HepG2 (cell line): ENCODE measurements around the gene ZDHHC19. TPM values are rescaled to one million over a fixed set of nuclear protein-coding genes. Genes with fewer than 3 reads are reported as not detected.
A peak's percentile ranks its signal among the peaks of the same experiment; 100 is the strongest.

Experiments used
- ATAD3A ChIP-seq: sonication (generic); formaldehyde crosslinking; IDR thresholded peaks from 2 replicates; pipeline ENCODE4 v1.4.0; 2020; ENCODE audit warnings: missing genetic modification reagents
- ELF1 ChIP-seq: sonication (generic); formaldehyde crosslinking; IDR thresholded peaks from 2 replicates; pipeline ENCODE4 v1.4.0; 2020; ENCODE audit warnings: missing genetic modification reagents
- FIP1L1 ChIP-seq: fragments of 200-400 bp; formaldehyde crosslinking; IDR thresholded peaks from 2 replicates; pipeline ENCODE4 v1.6.1; 2018; ENCODE audit warnings: low read depth, mild to moderate bottlenecking, low read length, moderate library complexity, borderline replicate concordance; ENCODE audit not compliant: insufficient read depth
- KDM5B ChIP-seq: sonication (generic); formaldehyde crosslinking; IDR thresholded peaks from 2 replicates; pipeline ENCODE4 v1.4.0; 2020; ENCODE audit warnings: missing genetic modification reagents, mild to moderate bottlenecking, borderline replicate concordance
- NFATC3 ChIP-seq: sonication (generic); formaldehyde crosslinking; IDR thresholded peaks from 2 replicates; pipeline ENCODE4 v1.5.1; 2020; ENCODE audit warnings: mild to moderate bottlenecking, missing genetic modification reagents
- PAX8 ChIP-seq: sonication (generic); formaldehyde crosslinking; IDR thresholded peaks from 2 replicates; pipeline ENCODE4 v1.8.0; 2022; ENCODE audit warnings: mild to moderate bottlenecking, missing genetic modification reagents, borderline replicate concordance
- PAXIP1 ChIP-seq: sonication (generic); formaldehyde crosslinking; conservative IDR thresholded peaks from 2 replicates; pipeline ENCODE4 v1.4.0; 2020; ENCODE audit warnings: mild to moderate bottlenecking, missing genetic modification reagents, moderate library complexity
- PHF8 ChIP-seq: sonication (generic); formaldehyde crosslinking; IDR thresholded peaks from 2 replicates; pipeline ENCODE4 v1.5.0; 2020; ENCODE audit warnings: missing genetic modification reagents
- RFXAP ChIP-seq: sonication (generic); formaldehyde crosslinking; IDR thresholded peaks from 2 replicates; pipeline ENCODE4 v1.4.0; 2020; ENCODE audit warnings: missing genetic modification reagents, borderline replicate concordance
- XRCC5 ChIP-seq: fragments of 200-400 bp; formaldehyde crosslinking; optimal IDR thresholded peaks from 2 replicates; pipeline ENCODE3; 2017; ENCODE audit warnings: mild to moderate bottlenecking, low read length
- ZFP36L1 ChIP-seq: sonication (generic); formaldehyde crosslinking; IDR thresholded peaks from 2 replicates; pipeline ENCODE4 v1.8.0; 2022; ENCODE audit warnings: mild to moderate bottlenecking, missing genetic modification reagents, moderate library complexity
- ZNF333 ChIP-seq: sonication (generic); formaldehyde crosslinking; IDR thresholded peaks from 2 replicates; pipeline ENCODE4 v1.4.0; 2020; ENCODE audit warnings: mild to moderate bottlenecking, missing genetic modification reagents, borderline replicate concordance
- ZNF414 ChIP-seq: sonication (generic); formaldehyde crosslinking; IDR thresholded peaks from 2 replicates; pipeline ENCODE4 v1.5.0; 2020; ENCODE audit warnings: missing genetic modification reagents
- ZNF557 ChIP-seq: sonication (generic); formaldehyde crosslinking; IDR thresholded peaks from 2 replicates; pipeline ENCODE4 v1.4.0; 2020; ENCODE audit warnings: missing genetic modification reagents
- ZNF577 ChIP-seq: sonication (generic); formaldehyde crosslinking; IDR thresholded peaks from 2 replicates; pipeline ENCODE4 v1.4.0; 2020; ENCODE audit warnings: mild to moderate bottlenecking, low read depth, missing genetic modification reagents, borderline replicate concordance
- ZNF670 ChIP-seq: sonication (generic); formaldehyde crosslinking; IDR thresholded peaks from 2 replicates; pipeline ENCODE4 v1.8.0; 2022; ENCODE audit warnings: mild to moderate bottlenecking, missing genetic modification reagents, borderline replicate concordance
- polyA plus RNA-seq, 8 experiments: library from polyadenylated mRNA; depleted of rRNA in 3 of 8; stranded (reverse) in 7 of 8; unstranded in 1 of 8; fragments of >200 nt; fragmentation: Illumina TruSeq in 4 of 8; extraction: Trizol in 4 of 8; gene quantifications; 2 replicates each; pipeline versions ENCODE4 v1.2.1 to v1.2.3, GENCODE V29; 2011 to 2016; ENCODE audit warnings: low read depth in 4 of 8, missing spikeins in 1 of 8, mixed read lengths in 1 of 8; ENCODE audit not compliant: insufficient read depth in 1 of 8
- total RNA-seq, 5 experiments: library from RNA; depleted of rRNA; stranded (reverse); fragments of >200 nt; fragmentation: Illumina TruSeq; extraction: Trizol; gene quantifications; 2 replicates each; pipeline ENCODE4 v1.2.3, GENCODE V29; 2016; ENCODE audit warnings: low read depth in 1 of 5
- TF ChIP-seq, protein P1 (sequence below): sonication (generic); formaldehyde crosslinking; IDR thresholded peaks from 2 replicates; pipeline ENCODE4 v1.5.0; 2020; ENCODE audit warnings: missing genetic modification reagents
- TF ChIP-seq, protein P2 (sequence below): sonication (generic); formaldehyde crosslinking; IDR thresholded peaks from 2 replicates; pipeline ENCODE4 v1.5.0; 2020; ENCODE audit warnings: missing genetic modification reagents
- TF ChIP-seq, protein P3 (sequence below): sonication (generic); formaldehyde crosslinking; IDR thresholded peaks from 2 replicates; pipeline ENCODE4 v1.9.0; 2021; ENCODE audit warnings: missing genetic modification reagents, borderline replicate concordance
- TF ChIP-seq, protein P4 (sequence below): sonication (generic); formaldehyde crosslinking; IDR thresholded peaks from 2 replicates; pipeline ENCODE4 v1.8.1; 2023; ENCODE audit warnings: mild to moderate bottlenecking, missing genetic modification reagents

ZDHHC19 gene
- total and polyA plus RNA-seq, 2 of the 13 experiments (the other 11 are each of a cell fraction or from before 2014, with no cell fraction given): 0.22 to 0.53 TPM

- TF ChIP-seq PHF8 (CRISPR knock-in tag): peak; percentile 56; the same call in 1 of the 2 replicates
- TF ChIP-seq, protein P1, sequence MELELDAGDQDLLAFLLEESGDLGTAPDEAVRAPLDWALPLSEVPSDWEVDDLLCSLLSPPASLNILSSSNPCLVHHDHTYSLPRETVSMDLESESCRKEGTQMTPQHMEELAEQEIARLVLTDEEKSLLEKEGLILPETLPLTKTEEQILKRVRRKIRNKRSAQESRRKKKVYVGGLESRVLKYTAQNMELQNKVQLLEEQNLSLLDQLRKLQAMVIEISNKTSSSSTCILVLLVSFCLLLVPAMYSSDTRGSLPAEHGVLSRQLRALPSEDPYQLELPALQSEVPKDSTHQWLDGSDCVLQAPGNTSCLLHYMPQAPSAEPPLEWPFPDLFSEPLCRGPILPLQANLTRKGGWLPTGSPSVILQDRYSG (CRISPR knock-in tag): no peak
- TF ChIP-seq ZNF414 (CRISPR knock-in tag): no peak
- no peak; the same call in 1 of the 2 replicates for TF ChIP-seq ZNF333 (CRISPR knock-in tag)
- no peak for TF ChIP-seq XRCC5
- no peak for TF ChIP-seq ATAD3A (CRISPR knock-in tag)
- no peak for TF ChIP-seq ELF1 (CRISPR knock-in tag)
- TF ChIP-seq ZNF557 (CRISPR knock-in tag): no peak
- TF ChIP-seq ZFP36L1: 0 out of 2 replicates have a peak, but pooled peaks have one; percentile 52
- no peak for TF ChIP-seq ZNF577
- TF ChIP-seq FIP1L1: no peak
- TF ChIP-seq ZNF670 (CRISPR knock-in tag): no peak
- 0 out of 2 replicates have a peak, but pooled peaks have one; percentile 11 for TF ChIP-seq PAXIP1 (CRISPR knock-in tag)
- no peak for TF ChIP-seq KDM5B (CRISPR knock-in tag)
- TF ChIP-seq, protein P2, sequence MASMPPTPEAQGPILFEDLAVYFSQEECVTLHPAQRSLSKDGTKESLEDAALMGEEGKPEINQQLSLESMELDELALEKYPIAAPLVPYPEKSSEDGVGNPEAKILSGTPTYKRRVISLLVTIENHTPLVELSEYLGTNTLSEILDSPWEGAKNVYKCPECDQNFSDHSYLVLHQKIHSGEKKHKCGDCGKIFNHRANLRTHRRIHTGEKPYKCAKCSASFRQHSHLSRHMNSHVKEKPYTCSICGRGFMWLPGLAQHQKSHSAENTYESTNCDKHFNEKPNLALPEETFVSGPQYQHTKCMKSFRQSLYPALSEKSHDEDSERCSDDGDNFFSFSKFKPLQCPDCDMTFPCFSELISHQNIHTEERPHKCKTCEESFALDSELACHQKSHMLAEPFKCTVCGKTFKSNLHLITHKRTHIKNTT: no peak
- TF ChIP-seq, protein P3, sequence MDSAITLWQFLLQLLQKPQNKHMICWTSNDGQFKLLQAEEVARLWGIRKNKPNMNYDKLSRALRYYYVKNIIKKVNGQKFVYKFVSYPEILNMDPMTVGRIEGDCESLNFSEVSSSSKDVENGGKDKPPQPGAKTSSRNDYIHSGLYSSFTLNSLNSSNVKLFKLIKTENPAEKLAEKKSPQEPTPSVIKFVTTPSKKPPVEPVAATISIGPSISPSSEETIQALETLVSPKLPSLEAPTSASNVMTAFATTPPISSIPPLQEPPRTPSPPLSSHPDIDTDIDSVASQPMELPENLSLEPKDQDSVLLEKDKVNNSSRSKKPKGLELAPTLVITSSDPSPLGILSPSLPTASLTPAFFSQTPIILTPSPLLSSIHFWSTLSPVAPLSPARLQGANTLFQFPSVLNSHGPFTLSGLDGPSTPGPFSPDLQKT (CRISPR knock-in tag): no peak
- TF ChIP-seq NFATC3: no peak
- no peak for TF ChIP-seq PAX8 (CRISPR knock-in tag)
- TF ChIP-seq RFXAP (CRISPR knock-in tag): no peak
- TF ChIP-seq, protein P4, sequence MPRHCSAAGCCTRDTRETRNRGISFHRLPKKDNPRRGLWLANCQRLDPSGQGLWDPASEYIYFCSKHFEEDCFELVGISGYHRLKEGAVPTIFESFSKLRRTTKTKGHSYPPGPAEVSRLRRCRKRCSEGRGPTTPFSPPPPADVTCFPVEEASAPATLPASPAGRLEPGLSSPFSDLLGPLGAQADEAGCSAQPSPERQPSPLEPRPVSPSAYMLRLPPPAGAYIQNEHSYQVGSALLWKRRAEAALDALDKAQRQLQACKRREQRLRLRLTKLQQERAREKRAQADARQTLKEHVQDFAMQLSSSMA (CRISPR knock-in tag): no peak
Observed at GRCh38 chr3:196163666-196164493, 47.3 kb downstream of the ZDHHC19 start (continued).
